ENCODE measurements around the gene CD7. TPM values are rescaled to one million over a fixed set of nuclear protein-coding genes. Genes with fewer than 3 reads are reported as not detected.

The CD7 gene
- total and polyA plus RNA-seq, 10 donors: 14.8 to 60.1 (median 24.3) TPM

GRCh38 chr17:82316651-82317393 lies 586 bp downstream of the CD7 start:
- H3K4me1 ChIP-seq: peaks cover 3 to 49% (median 35%) of the 10 kb centered on the region in 6 donors
- no peak for TF ChIP-seq POLR2A (IDR thresholded peaks at IDR 0.05)
- no peak for TF ChIP-seq CTCF (IDR thresholded peaks at IDR 0.05 in 8 of 11, conservative IDR thresholded peaks at IDR 0.05 in 3 of 11)
- TF ChIP-seq POLR2AphosphoS5 (IDR thresholded peaks at IDR 0.05): no peak
- peaks cover 0 to 64% (median 21%) of the 10 kb centered on the region in 7 donors for H3K27me3 ChIP-seq (replicated peaks in 1 of 7)
- intact Hi-C loops (cut with DNase I; ENCODE audit: low total_unique reads): no loop called here
- no peak for DNase-seq
- peaks cover 0 to 14% (median 0%) of the 10 kb centered on the region in 6 donors for H3K36me3 ChIP-seq
- 65 to 78% (median 75%) methylated on average over 16 to 29 of the region's 29 CpGs for WGBS, 5 donors
- H3K9me3 ChIP-seq: no peaks in the 10 kb centered on the region
- peak overlapping the region in 7 of 8 donors; percentile 29 to 88 (median 67) for H3K27ac ChIP-seq
- peak overlapping the region; percentile 12 to 69 (median 31) for H3K4me3 ChIP-seq

- Histone ChIP-seq H3K4me1 (peaks cover 0 to 39% (median 25%) of the 10 kb centered on the region in 6 donors), H3K9me3 (no peaks in the 10 kb centered on the region), H3K27ac (peak overlapping the region in 6 of 8 donors; percentile 5 to 88 (median 74)), H3K4me3 (peak overlapping the region in 7 of 8 donors; percentile 17 to 69 (median 34)), H3K36me3 (peaks cover 0 to 10% (median 0%) of the 10 kb centered on the region in 6 donors), H3K27me3 (replicated peaks in 1 of 7) (peaks cover 0 to 59% (median 21%) of the 10 kb centered on the region in 7 donors)
- TF ChIP-seq CTCF (IDR thresholded peaks at IDR 0.05 in 8 of 11, conservative IDR thresholded peaks at IDR 0.05 in 3 of 11) (peak in 1 of 11 experiments; percentile 7), POLR2AphosphoS5 (IDR thresholded peaks at IDR 0.05) (peak; percentile 43 to 79 (median 52)), POLR2A (IDR thresholded peaks at IDR 0.05) (no peak)
- WGBS, 5 donors: 4 to 13% (median 9%) methylated on average over 30 to 36 of the region's 36 CpGs
- intact Hi-C loops (cut with DNase I; ENCODE audit: low total_unique reads): no loop called here
- peak; percentile 87 for DNase-seq
Observed at GRCh38 chr17:82315703-82316358, 1.6 kb downstream of the CD7 start.

- 35 to 44% (median 37%) methylated on average over 20 to 32 of the region's 32 CpGs for WGBS, 5 donors
- no peak for DNase-seq
- peak overlapping the region in 6 of 8 donors; percentile 28 to 69 (median 36) for H3K4me3 ChIP-seq
Observed at GRCh38 chr17:82314727-82315605, 2.4 kb downstream of the CD7 start.

More at GRCh38 chr17:82314727-82315605, 2.4 kb downstream of the CD7 start:
- intact Hi-C loops (cut with DNase I; ENCODE audit: low total_unique reads): no loop called here
- H3K4me1 ChIP-seq: peaks cover 0 to 38% (median 22%) of the 10 kb centered on the region in 6 donors
- H3K27ac ChIP-seq: peak overlapping the region in 3 of 8 donors; percentile 81 to 88 (median 83)
- peaks cover 0 to 60% (median 21%) of the 10 kb centered on the region in 7 donors for H3K27me3 ChIP-seq (replicated peaks in 1 of 7)
- peaks cover 0 to 10% (median 0%) of the 10 kb centered on the region in 6 donors for H3K36me3 ChIP-seq
- TF ChIP-seq POLR2AphosphoS5 (IDR thresholded peaks at IDR 0.05) (peak in 1 of 3 donors; percentile 47), POLR2A (IDR thresholded peaks at IDR 0.05) (no peak), CTCF (IDR thresholded peaks at IDR 0.05 in 8 of 11, conservative IDR thresholded peaks at IDR 0.05 in 3 of 11) (no peak)
- H3K9me3 ChIP-seq: no peaks in the 10 kb centered on the region

Data from spleen (tissue), 11 donors.